ENCODE data around the gene KRT27. TPM values are rescaled to one million over a fixed set of nuclear protein-coding genes. Genes with fewer than 3 reads are reported as not detected.

Gene KRT27
- total and polyA plus RNA-seq, 4 donors: 0.14 to 1.5 (median 0.55) TPM

GRCh38 chr17:40813804-40814203, 31.5 kb upstream of the KRT27 start:
- no peak for TF ChIP-seq CTCF (IDR thresholded peaks at IDR 0.05; ENCODE audit: control extremely low read depth, extremely low read depth)
- 68 to 72% methylated on average over 4 of the region's 4 CpGs for WGBS, 2 donors

GRCh38 chr17:40812639-40813038, 30.3 kb upstream of the KRT27 start:
- no peak overlapping the region for H3K4me3 ChIP-seq
- ATAC-seq (ENCODE audit: insufficient read depth, low FRiP score) (no peak), DNase-seq (no peak)
- no peak overlapping the region for H3K9ac ChIP-seq (ENCODE audit: insufficient read depth in 1 of 2, low read length in 2 of 2)
- peaks cover 0 to 7% (median 6%) of the 10 kb centered on the region in 4 donors for H3K36me3 ChIP-seq (ENCODE audit: control insufficient read depth in 4 of 4, insufficient read depth in 4 of 4, low read length in 4 of 4)
- 75 to 84% methylated on average over 3 of the region's 3 CpGs for WGBS, 2 donors
- H3K4me1 ChIP-seq (ENCODE audit: control insufficient read depth in 5 of 5, insufficient read depth in 5 of 5, low read length in 5 of 5): peaks cover 0 to 12% (median 0%) of the 10 kb centered on the region in 5 donors
- peaks cover 0 to 2% (median under 1%) of the 10 kb centered on the region in 4 donors for H3K9me3 ChIP-seq (ENCODE audit: control insufficient read depth in 4 of 4, insufficient read depth in 3 of 4, low read length in 3 of 4)
- TF ChIP-seq CTCF (IDR thresholded peaks at IDR 0.05; ENCODE audit: control extremely low read depth, extremely low read depth): no peak
- H3K27me3 ChIP-seq (ENCODE audit: control insufficient read depth in 3 of 3, insufficient read depth in 3 of 3, low read length in 2 of 3): peaks cover 0 to 38% (median 30%) of the 10 kb centered on the region in 3 donors
- H3K27ac ChIP-seq (ENCODE audit: low read depth in 1 of 2, low read length in 1 of 2): no peak overlapping the region

More at GRCh38 chr17:40813804-40814203, 31.5 kb upstream of the KRT27 start:
- Histone ChIP-seq H3K27me3 (ENCODE audit: control insufficient read depth in 3 of 3, insufficient read depth in 3 of 3, low read length in 2 of 3) (peaks cover 0 to 34% (median 30%) of the 10 kb centered on the region in 3 donors), H3K9ac (ENCODE audit: insufficient read depth in 1 of 2, low read length in 2 of 2) (no peak overlapping the region), H3K27ac (ENCODE audit: low read depth in 1 of 2, low read length in 1 of 2) (no peak overlapping the region), H3K9me3 (ENCODE audit: control insufficient read depth in 4 of 4, insufficient read depth in 3 of 4, low read length in 3 of 4) (peaks cover 0 to 2% (median under 1%) of the 10 kb centered on the region in 4 donors), H3K36me3 (ENCODE audit: control insufficient read depth in 4 of 4, insufficient read depth in 4 of 4, low read length in 4 of 4) (peaks cover 0 to 7% (median 6%) of the 10 kb centered on the region in 4 donors), H3K4me3 (no peak overlapping the region), H3K4me1 (ENCODE audit: control insufficient read depth in 5 of 5, insufficient read depth in 5 of 5, low read length in 5 of 5) (peaks cover 0 to 12% (median 0%) of the 10 kb centered on the region in 5 donors)
- ATAC-seq (ENCODE audit: insufficient read depth, low FRiP score) (no peak), DNase-seq (no peak)

- Histone ChIP-seq H3K36me3 (ENCODE audit: control insufficient read depth in 4 of 4, insufficient read depth in 4 of 4, low read length in 4 of 4) (no peaks in the 10 kb centered on the region), H3K9ac (ENCODE audit: insufficient read depth in 1 of 2, low read length in 2 of 2) (no peak overlapping the region), H3K4me1 (ENCODE audit: control insufficient read depth in 5 of 5, insufficient read depth in 5 of 5, low read length in 5 of 5) (peaks cover 0 to 12% (median 0%) of the 10 kb centered on the region in 5 donors), H3K9me3 (ENCODE audit: control insufficient read depth in 4 of 4, insufficient read depth in 3 of 4, low read length in 3 of 4) (peaks cover 0 to 2% (median 0%) of the 10 kb centered on the region in 4 donors), H3K4me3 (no peak overlapping the region), H3K27me3 (ENCODE audit: control insufficient read depth in 3 of 3, insufficient read depth in 3 of 3, low read length in 2 of 3) (peaks cover 0 to 53% (median 42%) of the 10 kb centered on the region in 3 donors), H3K27ac (ENCODE audit: low read depth in 1 of 2, low read length in 1 of 2) (no peak overlapping the region)
- WGBS, 2 donors: 66 to 69% methylated on average over 6 of the region's 6 CpGs
- no peak for TF ChIP-seq CTCF (IDR thresholded peaks at IDR 0.05; ENCODE audit: control extremely low read depth, extremely low read depth)
- ATAC-seq (ENCODE audit: insufficient read depth, low FRiP score): no peak
- no peak for DNase-seq
These were observed 28.1 kb upstream of the KRT27 start for GRCh38 chr17:40810494-40810893.
